Umbilical cord (tissue), 2 donors: ENCODE results near the gene GPS2. TPM values are rescaled to one million over a fixed set of nuclear protein-coding genes. Genes with fewer than 3 reads are reported as not detected.

Experiments used
- DNase-seq: peaks from one replicate; pipeline ENCODE4 v3.0.0-alpha.2; 2015; ENCODE audit warnings: low spot score
- total RNA-seq: library from RNA; depleted of rRNA; stranded (reverse); fragments of >200 nt; gene quantifications from one replicate; pipeline ENCODE4 v1.2.3, GENCODE V29; 2014; ENCODE audit warnings: low replicate concordance; ENCODE audit not compliant: insufficient read depth

GPS2 gene, protein sequence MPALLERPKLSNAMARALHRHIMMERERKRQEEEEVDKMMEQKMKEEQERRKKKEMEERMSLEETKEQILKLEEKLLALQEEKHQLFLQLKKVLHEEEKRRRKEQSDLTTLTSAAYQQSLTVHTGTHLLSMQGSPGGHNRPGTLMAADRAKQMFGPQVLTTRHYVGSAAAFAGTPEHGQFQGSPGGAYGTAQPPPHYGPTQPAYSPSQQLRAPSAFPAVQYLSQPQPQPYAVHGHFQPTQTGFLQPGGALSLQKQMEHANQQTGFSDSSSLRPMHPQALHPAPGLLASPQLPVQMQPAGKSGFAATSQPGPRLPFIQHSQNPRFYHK
- 20.5 TPM for total RNA-seq

DNA sequence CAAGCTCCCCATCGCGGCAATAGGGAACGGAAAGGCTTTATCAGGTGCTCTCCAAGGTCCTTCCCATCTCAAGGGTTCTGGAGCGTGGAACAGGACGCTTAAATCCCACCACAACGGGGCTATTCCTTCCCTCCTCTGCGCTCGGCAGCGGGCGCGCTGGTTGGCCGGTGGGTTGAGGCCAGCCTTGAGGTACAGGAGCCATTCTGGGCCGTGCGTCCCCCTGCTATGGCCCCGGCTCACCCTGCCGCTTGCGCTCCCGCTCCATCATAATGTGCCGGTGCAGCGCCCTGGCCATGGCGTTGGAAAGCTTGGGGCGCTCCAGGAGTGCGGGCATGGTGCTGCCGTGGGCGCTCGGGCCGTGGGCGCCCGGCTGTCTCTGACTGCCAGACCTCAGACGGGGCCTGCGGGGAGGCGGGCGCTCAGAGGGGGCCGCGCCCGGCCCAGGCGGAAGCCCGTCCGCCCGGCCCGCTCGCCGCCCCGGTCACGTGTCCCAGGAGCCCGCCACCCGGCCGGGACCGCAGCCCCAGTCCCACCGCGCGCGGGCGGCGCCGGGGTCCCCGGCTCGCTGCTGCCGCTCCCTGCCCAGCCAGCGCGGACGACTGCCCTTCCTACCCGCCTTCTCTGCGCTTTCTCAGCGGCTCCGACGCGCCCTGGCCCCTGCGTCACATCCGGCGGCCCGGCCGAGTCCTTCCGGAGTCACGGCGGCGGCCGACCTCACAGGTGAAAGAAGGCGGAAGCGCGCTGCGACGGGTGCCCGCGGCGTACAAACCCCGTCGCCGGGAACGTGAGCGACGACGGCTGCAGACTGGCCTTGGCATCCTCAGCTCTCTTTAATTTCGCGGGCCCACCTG lies at the start of gene GPS2:
GPS2 (minus strand) TSS at position 642 of the 851 bp plus-strand sequence; CDS start at position 334, 308 bp downstream.
- peak; percentile 91 for DNase-seq

DNA sequence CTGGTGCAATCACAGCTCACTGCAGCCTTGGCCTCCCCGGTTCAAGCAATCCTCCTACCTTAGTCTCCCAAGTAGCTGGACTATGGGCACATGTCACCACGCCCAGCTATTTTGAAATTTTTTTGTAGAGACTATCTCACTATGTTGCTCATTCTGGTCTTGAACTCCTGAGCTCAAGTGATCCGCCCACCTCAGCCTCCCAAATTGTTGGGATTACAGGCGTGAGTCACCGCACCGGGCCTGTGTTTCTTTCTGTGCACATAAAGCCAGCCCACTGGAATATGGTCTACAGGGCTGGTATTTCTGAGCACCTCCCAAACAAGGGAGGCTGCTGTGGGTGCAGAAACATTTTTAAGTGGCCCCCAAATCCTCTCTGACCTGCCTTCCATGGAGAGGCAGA lies 48.2 kb upstream of the GPS2 start:
- no peak for DNase-seq

GRCh38 chr17:7361906-7362305 lies 46.7 kb upstream of the GPS2 start:
- no peak for DNase-seq

- no peak for DNase-seq
Measured at GRCh38 chr17:7357381-7357780, 42.2 kb upstream of the GPS2 start.

- peak; percentile 86 for DNase-seq
Measured at GRCh38 chr17:7356756-7357155, 41.6 kb upstream of the GPS2 start.

DNA sequence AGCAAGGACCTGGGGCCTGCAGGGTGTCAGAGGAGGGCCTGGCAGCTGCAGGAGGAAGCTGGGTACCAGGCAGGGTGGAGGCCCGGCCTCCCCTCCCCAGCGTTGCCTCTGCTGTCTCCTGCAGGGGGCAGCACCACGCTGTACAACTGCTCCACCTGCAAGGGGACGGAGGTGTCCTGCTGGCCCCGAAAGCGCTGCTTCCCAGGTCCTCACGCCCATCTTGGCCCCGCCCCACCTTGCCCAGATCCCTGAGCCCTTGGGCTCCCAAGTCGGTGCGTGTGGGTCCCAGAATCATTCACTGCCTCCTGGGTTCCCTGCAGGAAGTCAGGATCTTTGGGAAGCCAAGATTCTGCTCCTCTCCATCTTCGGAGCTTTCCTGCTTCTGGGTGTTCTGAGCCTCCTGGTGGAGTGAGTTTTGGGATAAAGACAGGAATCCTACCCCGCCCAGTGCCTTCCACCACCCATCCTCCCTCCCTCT lies 41.0 kb upstream of the GPS2 start:
- DNase-seq = peak; percentile 73

DNA sequence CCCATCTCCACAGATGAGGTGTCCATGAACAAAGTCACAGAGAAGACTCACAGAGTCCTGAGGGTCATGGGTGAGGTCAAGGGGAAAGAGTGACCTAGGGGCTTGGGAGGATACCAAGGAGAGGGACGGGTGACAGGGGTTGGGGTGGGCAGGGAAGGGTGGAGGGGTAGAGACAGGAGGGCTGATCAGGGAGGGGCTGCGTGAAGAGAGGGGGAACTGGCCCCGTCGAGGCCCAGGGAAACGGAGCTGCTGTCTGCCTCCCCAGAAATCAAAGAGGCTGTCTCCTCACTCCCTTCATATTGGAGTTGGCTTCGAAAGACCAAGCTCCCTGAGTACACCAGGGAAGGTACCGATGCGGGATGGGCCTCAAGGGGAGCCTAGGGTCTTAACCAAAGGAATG lies 40.4 kb upstream of the GPS2 start:
- no peak for DNase-seq

DNA sequence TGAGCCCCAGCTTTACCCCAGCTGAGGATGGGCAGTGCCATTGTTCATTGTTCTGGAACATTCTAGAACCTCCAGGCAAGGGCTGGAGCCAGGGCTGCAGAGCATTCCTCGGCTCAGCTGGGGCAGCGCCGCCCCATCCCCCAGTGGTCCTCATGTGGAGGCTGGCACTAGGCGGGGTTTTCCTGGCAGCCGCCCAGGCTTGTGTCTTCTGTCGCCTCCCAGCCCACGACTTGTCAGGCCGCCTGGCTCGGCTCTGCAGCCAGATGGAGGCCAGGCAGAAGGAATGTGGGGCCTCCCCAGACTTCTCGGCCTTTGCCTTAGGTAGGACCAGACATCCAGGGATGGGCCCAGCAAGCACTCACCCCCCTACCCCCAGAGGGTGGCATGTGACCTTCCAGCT lies 39.9 kb upstream of the GPS2 start, which contains the start of gene TMEM95:
TMEM95 (plus strand) TSS at position 104 of the 400 bp plus-strand sequence; CDS start at position 153, 49 bp downstream.
- DNase-seq = peak; percentile 55

DNA sequence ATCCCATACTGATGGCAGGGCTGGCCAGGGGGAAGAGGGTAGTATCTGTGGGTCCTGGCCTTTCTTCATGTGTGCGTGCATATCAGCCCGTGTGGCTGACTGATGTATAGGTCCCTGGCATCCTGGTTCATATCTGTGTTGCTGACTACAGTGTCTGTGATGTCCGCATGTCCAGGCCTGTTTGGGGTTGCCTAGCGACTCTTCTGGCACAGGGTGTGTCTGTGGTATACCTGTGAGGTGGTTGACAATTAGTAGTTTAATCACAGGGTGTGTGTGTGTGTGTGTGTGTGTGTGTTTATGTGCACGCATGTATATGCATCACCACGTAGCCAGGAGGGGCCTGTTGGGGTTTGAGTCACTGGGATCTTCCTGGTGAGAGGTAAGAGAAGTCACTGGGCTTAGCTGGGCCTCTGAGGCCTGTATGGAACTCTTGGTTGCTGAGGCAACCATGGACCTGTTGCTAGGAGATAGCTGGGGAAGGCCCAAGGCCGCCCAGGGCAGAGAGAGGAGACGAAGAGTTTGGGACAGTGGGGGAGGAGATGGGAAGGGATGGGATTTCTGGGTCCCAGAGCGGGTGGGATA lies 39.2 kb upstream of the GPS2 start:
- peak; percentile 93 for DNase-seq

DNA sequence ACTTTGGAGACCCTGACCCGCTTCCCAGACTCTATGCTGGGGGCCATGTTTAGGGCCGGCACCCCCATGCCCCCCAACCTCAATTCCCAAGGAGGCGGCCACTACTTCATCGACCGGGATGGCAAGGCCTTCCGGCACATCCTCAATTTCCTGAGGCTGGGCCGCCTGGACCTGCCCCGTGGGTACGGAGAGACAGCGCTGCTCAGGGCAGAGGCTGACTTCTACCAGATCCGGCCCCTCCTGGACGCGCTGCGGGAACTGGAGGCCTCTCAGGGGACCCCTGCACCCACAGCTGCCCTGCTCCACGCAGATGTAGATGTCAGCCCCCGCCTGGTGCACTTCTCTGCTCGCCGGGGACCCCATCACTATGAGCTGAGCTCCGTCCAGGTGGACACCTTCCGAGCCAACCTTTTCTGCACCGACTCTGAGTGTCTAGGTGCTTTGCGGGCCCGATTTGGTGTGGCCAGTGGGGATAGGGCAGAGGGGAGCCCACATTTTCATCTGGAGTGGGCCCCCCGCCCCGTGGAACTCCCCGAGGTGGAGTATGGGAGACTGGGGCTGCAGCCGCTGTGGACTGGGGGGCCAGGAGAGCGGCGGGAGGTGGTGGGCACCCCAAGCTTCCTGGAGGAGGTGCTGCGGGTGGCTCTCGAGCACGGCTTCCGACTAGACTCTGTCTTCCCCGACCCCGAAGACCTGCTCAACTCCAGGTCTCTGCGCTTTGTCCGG lies 37.9 kb upstream of the GPS2 start:
- no peak for DNase-seq

DNA sequence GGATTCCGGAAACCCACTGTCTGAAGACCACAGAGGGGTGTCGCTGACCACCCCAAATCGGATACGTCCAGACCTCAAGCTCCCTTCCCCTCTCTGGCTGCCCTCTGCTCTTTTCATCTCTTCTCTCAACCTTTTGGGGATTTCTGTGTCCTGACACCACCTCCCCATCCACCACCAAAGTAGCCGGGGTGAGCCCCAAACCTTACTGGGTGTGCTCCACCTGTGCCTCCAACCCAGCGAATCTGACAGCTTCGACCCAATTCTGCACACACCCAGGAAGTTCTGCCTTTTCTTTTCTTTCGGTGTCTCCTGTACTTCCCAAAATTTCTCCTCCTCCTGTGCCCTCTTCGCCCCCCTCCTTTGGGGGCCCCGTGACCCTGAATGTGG lies 37.3 kb upstream of the GPS2 start:
- DNase-seq = no peak

GRCh38 chr17:7351665-7352502 lies 36.7 kb upstream of the GPS2 start, which contains the start of gene KCTD11:
TSS of gene KCTD11 (plus strand) at chr17:7352162.
- DNase-seq = peak; percentile 95

GRCh38 chr17:7348478-7349242 lies 33.5 kb upstream of the GPS2 start:
- no peak for DNase-seq

GRCh38 chr17:7347630-7348477 lies 32.7 kb upstream of the GPS2 start:
- peak; percentile 69 for DNase-seq

DNA sequence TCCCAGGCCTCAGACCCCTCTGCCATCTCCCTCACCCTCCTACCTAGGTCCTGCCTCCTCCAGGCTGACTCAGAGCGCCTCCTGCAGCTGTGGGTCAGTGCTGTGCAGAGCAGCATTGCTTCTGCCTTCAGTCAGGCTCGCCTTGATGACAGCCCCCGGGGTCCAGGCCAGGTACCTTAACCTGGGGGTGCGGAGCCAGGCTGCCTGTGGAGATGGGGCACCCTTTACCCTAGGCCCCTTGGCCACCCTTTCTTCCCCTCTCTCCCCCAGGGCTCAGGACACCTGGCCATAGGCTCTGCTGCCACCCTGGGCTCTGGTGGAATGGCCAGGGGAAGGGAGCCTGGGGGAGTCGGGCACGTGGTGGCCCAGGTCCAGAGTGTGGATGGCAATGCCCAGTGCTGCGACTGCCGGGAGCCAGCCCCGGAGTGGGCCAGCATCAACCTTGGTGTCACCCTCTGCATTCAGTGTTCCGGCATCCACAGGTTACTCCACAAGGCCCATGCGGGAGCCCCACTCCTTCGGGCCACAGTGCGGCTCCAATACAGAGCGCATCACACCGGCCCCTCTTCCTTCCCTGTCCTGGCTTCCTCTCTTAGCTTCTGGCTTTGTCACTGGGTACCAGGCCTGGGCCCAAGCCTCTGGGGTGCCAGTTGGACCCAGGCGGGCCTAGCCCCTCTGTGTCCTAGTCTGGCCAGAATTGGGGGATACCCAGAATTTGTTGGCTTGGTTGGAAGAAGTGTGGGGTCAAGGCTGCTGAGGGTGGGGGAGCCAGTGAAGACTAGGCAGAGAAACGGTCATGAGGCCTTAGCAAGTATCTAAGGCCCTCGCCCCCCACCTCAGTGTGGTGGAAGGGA lies 31.8 kb upstream of the GPS2 start:
- no peak for DNase-seq

DNA sequence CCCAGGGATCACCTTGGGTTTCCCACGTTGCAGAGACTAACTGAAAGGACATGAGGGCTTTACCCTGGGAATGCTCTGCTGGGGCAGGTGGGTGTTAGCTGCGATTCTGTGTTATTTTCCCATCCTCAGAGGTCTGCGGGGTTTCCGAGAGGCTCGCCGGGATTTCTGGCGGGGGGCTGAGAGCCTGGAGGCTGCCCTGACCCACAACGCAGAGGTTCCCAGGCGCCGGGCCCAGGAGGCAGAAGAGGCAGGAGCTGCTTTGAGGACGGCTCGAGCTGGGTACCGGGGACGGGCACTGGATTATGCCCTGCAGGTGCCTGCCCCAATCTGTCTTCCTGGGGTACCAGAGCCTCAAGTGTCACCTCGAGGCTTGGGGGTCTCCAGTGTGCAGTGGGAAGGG lies 28.1 kb upstream of the GPS2 start:
- DNase-seq = no peak

GRCh38 chr17:7341842-7342241 lies 26.7 kb upstream of the GPS2 start:
- DNase-seq = no peak

DNA sequence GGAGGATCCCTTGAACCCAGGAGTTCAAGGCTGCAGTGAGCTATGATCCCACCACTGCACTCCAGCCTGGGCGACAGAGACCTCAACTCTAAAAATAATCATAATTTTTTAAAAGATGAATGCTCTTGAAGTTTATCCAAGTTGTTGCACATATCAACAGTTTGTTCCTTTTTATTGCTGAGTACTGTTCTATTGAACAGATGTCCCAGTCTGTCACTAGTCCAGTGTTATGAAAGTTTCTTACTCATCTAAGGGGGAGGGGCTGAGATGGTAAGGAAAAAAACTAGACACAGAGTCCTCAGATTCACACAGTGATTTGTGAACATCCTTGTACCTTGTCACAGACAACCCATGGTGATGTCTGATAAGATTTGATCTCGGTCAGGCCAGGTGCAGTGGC lies 25.0 kb upstream of the GPS2 start:
- no peak for DNase-seq
